WTC11 (cell line): Measurements from ENCODE around the gene CDYL. TPM values are rescaled to one million over a fixed set of nuclear protein-coding genes. Genes with fewer than 3 reads are reported as not detected.

Source experiments
- ATAC-seq: fragments of 200-7000 bp; cut with Tn5 transposase; 2 replicates; pipeline ENCODE4 v1.10.0; 2021; ENCODE audit warnings: mild to moderate bottlenecking, moderate library complexity
- CTCF ChIA-PET: fragments of 300-600 bp; sonication (Branson Sonifier 250); formaldehyde crosslinking; loops from one replicate; lab custom pipeline; 2021; ENCODE audit warnings: antibody characterized with exemption; lab: Charles Lee
- POLR2A ChIA-PET: fragments of 350-600 bp; sonication (Branson Sonifier 250); formaldehyde crosslinking; loops from one replicate; lab custom pipeline; 2021; ENCODE audit warnings: antibody characterized with exemption; lab: Charles Lee
- DNase-seq: peaks from one replicate; pipeline ENCODE4 v3.0.0; 2021; ENCODE audit warnings: low spot score
- H3K27ac Mint-ChIP-seq: 2 replicates; pipeline ENCODE4 v1.8.0; 2021; ENCODE audit warnings: mixed read lengths
- H3K27me3 Mint-ChIP-seq: 2 replicates; pipeline ENCODE4 v1.8.0; 2021; ENCODE audit warnings: low read depth, mild to moderate bottlenecking, moderate library complexity, mixed read lengths
- H3K36me3 Mint-ChIP-seq: 2 replicates; pipeline ENCODE4 v1.8.0; 2021; ENCODE audit warnings: mixed read lengths
- H3K4me1 Mint-ChIP-seq: 2 replicates; pipeline ENCODE4 v1.8.0; 2022; ENCODE audit warnings: mixed read lengths
- H3K4me3 Mint-ChIP-seq: 2 replicates; pipeline ENCODE4 v1.8.0; 2021; ENCODE audit warnings: mild to moderate bottlenecking, moderate library complexity, mixed read lengths
- H3K9me3 Mint-ChIP-seq: 2 replicates; pipeline ENCODE4 v1.8.0; 2021; ENCODE audit warnings: mixed read lengths
- AR ChIP-seq: fragments of 250-450 bp; sonication (Bioruptor Pico); IDR thresholded peaks from 2 replicates; pipeline ENCODE4 v1.9.0; 2021; ENCODE audit warnings: mild to moderate bottlenecking
- ARID4B ChIP-seq: sonication (generic); formaldehyde crosslinking; IDR thresholded peaks from 2 replicates; pipeline ENCODE4 v1.8.0; 2023; ENCODE audit warnings: missing genetic modification reagents, mild to moderate bottlenecking, borderline replicate concordance
- ATF6 ChIP-seq: sonication (generic); formaldehyde crosslinking; IDR thresholded peaks from 2 replicates; pipeline ENCODE4 v1.8.1; 2023; ENCODE audit warnings: mild to moderate bottlenecking, missing genetic modification reagents
- CREB1 ChIP-seq: sonication (generic); formaldehyde crosslinking; IDR thresholded peaks from 2 replicates; pipeline ENCODE4 v1.8.0; 2023; ENCODE audit warnings: mild to moderate bottlenecking, missing genetic modification reagents
- E2F4 ChIP-seq: sonication (generic); formaldehyde crosslinking; IDR thresholded peaks from 2 replicates; pipeline ENCODE4 v1.8.1; 2022; ENCODE audit warnings: low read depth, mild to moderate bottlenecking, moderate library complexity, missing genetic modification reagents, borderline replicate concordance
- ELF4 ChIP-seq: sonication (generic); formaldehyde crosslinking; IDR thresholded peaks from 2 replicates; pipeline ENCODE4 v1.8.1; 2022; ENCODE audit warnings: low read depth, mild to moderate bottlenecking, moderate library complexity, missing genetic modification reagents
- ETV6 ChIP-seq: sonication (generic); formaldehyde crosslinking; IDR thresholded peaks from 2 replicates; pipeline ENCODE4 v1.8.1; 2022; ENCODE audit warnings: mild to moderate bottlenecking, missing genetic modification reagents
- FOXJ3 ChIP-seq: sonication (generic); formaldehyde crosslinking; IDR thresholded peaks from 2 replicates; pipeline ENCODE4 v1.9.0; 2021; ENCODE audit warnings: missing genetic modification reagents, mild to moderate bottlenecking, borderline replicate concordance
- FOXP4 ChIP-seq: sonication (generic); formaldehyde crosslinking; IDR thresholded peaks from 2 replicates; pipeline ENCODE4 v1.8.0; 2022; ENCODE audit warnings: mild to moderate bottlenecking, missing genetic modification reagents
- GRHL2 ChIP-seq: fragments of 250-450 bp; sonication (Bioruptor Pico); IDR thresholded peaks from 2 replicates; pipeline ENCODE4 v1.8.0; 2022; ENCODE audit warnings: mild to moderate bottlenecking, moderate library complexity; ENCODE audit not compliant: insufficient replicate concordance, severe bottlenecking
- GTF2I ChIP-seq: fragments of 250-450 bp; sonication (Bioruptor Pico); conservative IDR thresholded peaks from 2 replicates; pipeline ENCODE4 v1.4.0; 2021; ENCODE audit warnings: mild to moderate bottlenecking
- HMGA2 ChIP-seq: fragments of 250-450 bp; sonication (Bioruptor Pico); IDR thresholded peaks from 2 replicates; pipeline ENCODE4 v1.4.0; 2021; ENCODE audit warnings: mild to moderate bottlenecking, moderate library complexity
- IRF2 ChIP-seq: sonication (generic); formaldehyde crosslinking; IDR thresholded peaks from 2 replicates; pipeline ENCODE4 v1.8.0; 2022; ENCODE audit warnings: low read depth, missing genetic modification reagents, borderline replicate concordance
- JUN ChIP-seq: sonication (generic); formaldehyde crosslinking; IDR thresholded peaks from 2 replicates; pipeline ENCODE4 v1.8.0; 2023; ENCODE audit warnings: mild to moderate bottlenecking, missing genetic modification reagents
- NFATC4 ChIP-seq: fragments of 250-450 bp; sonication (Bioruptor Pico); IDR thresholded peaks from 2 replicates; pipeline ENCODE4 v1.9.0; 2021; ENCODE audit warnings: mild to moderate bottlenecking
- SMAD4 ChIP-seq: sonication (generic); formaldehyde crosslinking; IDR thresholded peaks from 2 replicates; pipeline ENCODE4 v1.8.0; 2022; ENCODE audit warnings: mild to moderate bottlenecking, missing genetic modification reagents
- ZNF232 ChIP-seq: sonication (generic); formaldehyde crosslinking; IDR thresholded peaks from 2 replicates; pipeline ENCODE4 v1.8.0; 2022; ENCODE audit warnings: mild to moderate bottlenecking, missing genetic modification reagents
- ZNF396 ChIP-seq: fragments of 250-450 bp; sonication (Bioruptor Pico); IDR thresholded peaks from 2 replicates; pipeline ENCODE4 v1.8.0; 2021; ENCODE audit warnings: mild to moderate bottlenecking, moderate library complexity, borderline replicate concordance
- total RNA-seq: library from RNA; stranded (reverse); gene quantifications from 3 replicates; pipeline ENCODE4 v1.2.3, GENCODE V29; 2021
- TF ChIP-seq, protein P1 (sequence below): sonication (generic); formaldehyde crosslinking; IDR thresholded peaks from 2 replicates; pipeline ENCODE4 v1.8.0; 2022; ENCODE audit warnings: mild to moderate bottlenecking, missing genetic modification reagents

Gene CDYL
- total RNA-seq, 1 experiment from 2014 or later, result 92.0 TPM

DNA sequence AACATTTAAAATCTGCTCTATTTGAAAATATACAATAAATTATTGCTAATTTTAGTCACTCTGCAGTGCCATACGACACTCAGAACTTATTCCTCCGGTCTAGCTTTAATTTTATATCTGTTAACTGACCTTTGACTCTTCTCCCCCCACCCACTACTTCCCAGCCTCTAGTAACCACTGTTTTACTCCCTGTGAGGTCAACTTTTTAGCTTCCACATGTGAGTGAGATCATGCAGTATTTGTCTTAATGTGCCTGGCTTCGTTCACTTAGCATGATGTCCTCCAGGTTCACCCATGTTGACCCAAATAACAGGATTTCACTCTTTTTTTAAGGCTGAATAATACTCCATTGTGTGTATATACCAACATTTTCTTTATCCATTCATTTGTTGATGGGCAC lies 146.9 kb downstream of the CDYL start:
- Mint-ChIP-seq H3K36me3 (peaks cover 6% of the 10 kb centered on the region), H3K4me1 (peaks cover 82% of the 10 kb centered on the region), H3K4me3 (no peak overlapping the region; the same call in 1 of the 2 replicates), H3K27ac (no peak overlapping the region; the same call in 1 of the 2 replicates), H3K9me3 (peaks cover 5% of the 10 kb centered on the region), H3K27me3 (no peaks in the 10 kb centered on the region)
- CTCF ChIA-PET, result no interaction called here
- ATAC-seq (no peak), DNase-seq (no peak)
- POLR2A ChIA-PET, result no interaction called here
- TF ChIP-seq NFATC4 (CRISPR knock-in tag) (no peak), CREB1 (no peak), FOXP4 (CRISPR knock-in tag) (no peak), ARID4B (CRISPR knock-in tag) (no peak), HMGA2 (no peak), GRHL2 (no peak), SMAD4 (CRISPR knock-in tag) (no peak), JUN (CRISPR knock-in tag) (no peak), ZNF396 (CRISPR knock-in tag) (no peak)
- TF ChIP-seq, all 79 proteins: peak for 0

DNA sequence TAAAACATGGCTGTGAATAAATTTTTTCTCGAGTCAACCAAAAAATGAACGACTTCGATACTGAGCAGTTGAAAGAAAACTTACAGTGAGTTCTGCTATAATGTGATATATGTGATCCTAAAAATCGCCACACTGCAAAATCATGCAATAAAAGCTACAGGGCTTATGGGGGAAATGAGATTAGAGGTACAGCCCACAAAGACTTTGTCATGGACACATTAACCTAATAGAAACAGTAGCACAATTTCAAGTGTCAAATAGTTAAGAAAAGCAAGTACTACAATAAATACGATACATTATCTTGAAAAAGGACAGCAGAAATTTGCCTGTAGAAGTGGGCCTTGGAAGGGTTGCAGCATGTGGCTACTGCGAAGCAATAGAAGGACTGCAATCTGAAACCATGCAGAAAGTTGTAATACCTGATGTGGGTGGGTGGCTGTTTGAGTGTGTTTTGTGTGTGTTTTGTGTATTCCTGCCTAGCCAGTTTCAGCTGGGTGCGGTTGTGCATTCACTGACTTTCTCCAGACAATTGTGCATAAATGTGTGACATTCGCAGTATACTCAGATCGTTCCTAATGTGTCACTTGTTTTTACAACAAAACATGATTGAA lies 148.6 kb downstream of the CDYL start:
- Mint-ChIP-seq H3K4me3 (no peak overlapping the region), H3K9me3 (peaks cover 5% of the 10 kb centered on the region), H3K36me3 (peaks cover 6% of the 10 kb centered on the region), H3K27ac (peak overlapping the region; percentile 89), H3K27me3 (no peaks in the 10 kb centered on the region), H3K4me1 (peaks cover 88% of the 10 kb centered on the region)
- DNase-seq, result no peak
- ChIA-PET CTCF (interaction anchor here (0.6 to 1.9 kb wide), 6 partner anchors 17 to 136 kb away, joined by 3 to 10 read pairs (median 4); partner anchors contain the start of gene RPP40), POLR2A (no interaction called here)
- ATAC-seq, result no peak
- TF ChIP-seq, protein P1, sequence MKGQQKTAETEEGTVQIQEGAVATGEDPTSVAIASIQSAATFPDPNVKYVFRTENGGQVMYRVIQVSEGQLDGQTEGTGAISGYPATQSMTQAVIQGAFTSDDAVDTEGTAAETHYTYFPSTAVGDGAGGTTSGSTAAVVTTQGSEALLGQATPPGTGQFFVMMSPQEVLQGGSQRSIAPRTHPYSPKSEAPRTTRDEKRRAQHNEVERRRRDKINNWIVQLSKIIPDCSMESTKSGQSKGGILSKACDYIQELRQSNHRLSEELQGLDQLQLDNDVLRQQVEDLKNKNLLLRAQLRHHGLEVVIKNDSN (CRISPR knock-in tag), result no peak
- no peak for TF ChIP-seq ZNF396 (CRISPR knock-in tag)
- no peak for TF ChIP-seq AR (CRISPR knock-in tag)
- no peak for TF ChIP-seq ATF6 (CRISPR knock-in tag)
- TF ChIP-seq GTF2I (CRISPR knock-in tag), result no peak
- TF ChIP-seq ZNF232 (CRISPR knock-in tag), result no peak
- TF ChIP-seq FOXJ3, result no peak
- no peak for TF ChIP-seq IRF2 (CRISPR knock-in tag)
- no peak for TF ChIP-seq ETV6 (CRISPR knock-in tag)
- no peak for TF ChIP-seq ELF4 (CRISPR knock-in tag)
- no peak for TF ChIP-seq E2F4
